WI38 (cell line): ENCODE results near the gene CCNA1.

ENCODE experiments used
- H3K4me3 ChIP-seq: 2 replicates; pipeline ENCODE4 v1.5.1; 2011; ENCODE audit warnings: low read depth, mild to moderate bottlenecking, control low read depth, low read length
- CTCF ChIP-seq: IDR thresholded peaks from 2 replicates; pipeline ENCODE4 v1.5.1; 2012; ENCODE audit warnings: low read depth, mild to moderate bottlenecking, control low read depth, low read length

Gene CCNA1

DNA sequence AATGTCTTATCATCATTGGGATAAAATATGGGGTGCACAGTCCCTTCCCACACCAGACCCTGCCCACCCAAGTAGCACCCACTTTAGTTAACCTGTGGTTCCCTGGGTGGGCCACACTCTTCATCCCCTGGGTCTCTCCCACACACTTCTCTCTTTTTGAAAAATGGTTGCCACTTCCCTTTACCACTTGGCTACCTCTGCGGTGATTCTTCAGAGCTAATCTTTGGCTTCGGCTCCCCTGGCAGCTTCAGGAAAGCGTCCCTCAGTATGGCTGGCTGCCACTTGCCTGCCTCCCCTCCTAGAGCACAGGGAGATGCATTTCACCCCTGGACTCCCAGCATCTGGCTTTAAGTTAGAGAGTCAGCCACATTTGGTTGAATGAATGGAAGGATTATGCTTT lies 18.2 kb downstream of the CCNA1 start:
- no peak for TF ChIP-seq CTCF
- no peak overlapping the region for H3K4me3 ChIP-seq

GRCh38 chr13:36453516-36453915 lies 21.2 kb downstream of the CCNA1 start:
- no peak for TF ChIP-seq CTCF
- no peak overlapping the region for H3K4me3 ChIP-seq

DNA sequence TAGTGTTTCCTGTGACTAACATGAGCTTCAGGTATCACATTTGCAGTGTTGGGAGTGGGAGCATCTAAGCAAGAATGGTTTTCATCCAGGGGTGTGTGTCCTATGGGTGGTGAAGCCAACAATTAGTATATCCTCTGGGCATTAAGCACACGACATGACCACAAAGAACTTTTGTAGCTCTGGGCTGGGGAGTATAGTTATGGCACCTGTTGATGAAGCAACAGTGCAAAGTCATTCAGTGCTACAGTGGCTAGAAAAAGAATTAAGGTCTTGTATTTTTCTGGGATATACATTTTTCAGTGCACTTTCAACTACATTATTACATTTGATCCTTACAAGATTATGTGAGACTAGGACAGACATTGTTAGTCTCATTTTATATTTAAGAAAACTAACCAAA lies 21.8 kb downstream of the CCNA1 start:
- no peak overlapping the region for H3K4me3 ChIP-seq
- TF ChIP-seq CTCF = no peak

GRCh38 chr13:36454987-36455386 lies 22.7 kb downstream of the CCNA1 start:
- H3K4me3 ChIP-seq = no peak overlapping the region
- no peak for TF ChIP-seq CTCF

GRCh38 chr13:36456577-36456976 lies 24.3 kb downstream of the CCNA1 start:
- TF ChIP-seq CTCF = no peak
- no peak overlapping the region for H3K4me3 ChIP-seq

- H3K4me3 ChIP-seq = no peak overlapping the region
- no peak for TF ChIP-seq CTCF
Observed at GRCh38 chr13:36461506-36461905, 29.2 kb downstream of the CCNA1 start.

GRCh38 chr13:36475468-36475867 lies 43.2 kb downstream of the CCNA1 start:
- no peak for TF ChIP-seq CTCF
- no peak overlapping the region for H3K4me3 ChIP-seq
